Kasumi-1 (cell line): ENCODE results near the gene SLC25A12.
"Not testable (repeated sequence)": the region's sequence is repeated elsewhere in the genome, so short reads cannot be mapped to it uniquely, and the experiment has no call there.

Experiments used
- DNase-seq, 2 experiments: peaks; one replicate each; lab custom pipeline; 2025; lab: John Stamatoyannopoulos, UW

The SLC25A12 gene

GRCh38 chr2:171789956-171790355, 104.1 kb downstream of the SLC25A12 start:
- DNase-seq = no peak

- no peak for DNase-seq
These were observed 105.6 kb downstream of the SLC25A12 start for GRCh38 chr2:171788316-171788993.

DNA sequence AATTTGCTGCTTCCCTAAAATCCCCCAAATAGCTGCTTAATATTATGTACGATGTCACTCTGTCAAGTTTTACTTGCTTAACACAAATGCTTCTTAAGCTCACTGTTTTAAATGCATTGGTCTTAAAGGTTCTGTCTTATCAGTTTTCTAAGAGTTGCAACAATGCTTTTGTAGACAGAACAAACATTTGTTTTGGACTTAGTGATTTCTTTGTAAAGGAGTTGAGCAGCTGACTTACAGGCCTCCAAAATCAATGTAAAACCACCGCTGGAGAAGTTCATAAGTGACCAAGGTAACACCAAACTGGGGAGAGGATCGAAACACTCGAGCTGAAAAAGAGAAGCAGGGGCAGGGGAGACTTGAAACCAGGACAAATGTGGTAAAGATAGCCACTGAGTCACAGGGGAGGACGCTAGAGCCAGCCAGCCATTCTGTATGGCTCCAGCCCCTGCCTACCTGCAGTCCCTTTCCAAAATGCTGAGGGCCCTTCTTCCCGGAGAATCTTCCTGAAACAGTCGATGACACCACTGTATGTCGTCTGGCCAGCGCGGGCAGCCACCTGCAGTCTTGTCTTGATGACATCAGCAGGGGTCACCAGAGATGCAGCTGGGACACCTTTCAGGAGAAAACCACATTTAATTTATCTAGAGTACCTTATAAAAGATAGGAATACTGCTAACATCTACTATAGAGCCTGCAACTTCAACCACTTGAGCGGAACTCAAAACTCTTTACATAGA, 106.5 kb downstream of the SLC25A12 start:
- no peak for DNase-seq

- no peak for DNase-seq
These were observed 108.6 kb downstream of the SLC25A12 start for GRCh38 chr2:171785450-171785849.

- DNase-seq = no peak
These were observed 115.5 kb downstream of the SLC25A12 start for GRCh38 chr2:171778515-171778914.

DNA sequence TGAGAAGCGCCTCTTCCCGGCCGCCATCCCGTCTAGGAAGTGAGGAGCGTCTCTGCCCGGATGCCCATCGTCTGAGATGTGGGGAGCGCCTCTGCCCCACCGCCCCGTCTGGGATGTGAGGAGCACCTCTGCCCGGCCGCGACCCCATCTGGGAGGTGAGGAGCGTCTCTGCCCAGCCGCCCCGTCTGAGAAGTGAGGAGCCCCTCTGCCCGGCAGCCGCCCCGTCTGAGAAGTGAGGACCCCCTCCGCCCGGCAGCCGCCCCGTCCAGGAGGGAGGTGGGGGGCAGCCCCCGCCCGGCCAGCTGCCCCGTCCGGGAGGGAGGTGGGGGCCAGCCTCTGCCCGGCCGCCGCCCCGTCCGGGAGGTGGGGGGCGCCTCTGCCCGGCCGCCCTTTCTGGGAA, 119.5 kb downstream of the SLC25A12 start:
- not testable (repeated sequence) for DNase-seq

DNA sequence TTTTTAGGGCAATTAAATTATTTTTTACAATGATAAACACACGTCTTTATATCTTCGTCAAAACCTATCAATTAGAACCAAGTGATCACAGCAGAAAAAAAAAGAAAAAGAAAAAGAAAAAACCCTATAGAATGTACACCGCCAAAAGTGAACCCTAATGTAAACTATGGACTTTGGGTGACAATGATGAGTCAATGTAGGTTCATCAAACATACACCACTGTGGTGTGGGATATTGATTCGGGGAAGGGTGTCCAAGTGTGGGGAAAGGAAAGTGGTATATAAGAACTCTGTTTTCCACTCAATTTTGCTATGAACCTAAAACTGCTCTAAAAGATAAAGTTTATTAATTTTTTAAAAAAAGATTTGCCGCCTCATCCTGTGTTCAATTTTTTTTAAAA, 121.7 kb downstream of the SLC25A12 start:
- no peak for DNase-seq

DNA sequence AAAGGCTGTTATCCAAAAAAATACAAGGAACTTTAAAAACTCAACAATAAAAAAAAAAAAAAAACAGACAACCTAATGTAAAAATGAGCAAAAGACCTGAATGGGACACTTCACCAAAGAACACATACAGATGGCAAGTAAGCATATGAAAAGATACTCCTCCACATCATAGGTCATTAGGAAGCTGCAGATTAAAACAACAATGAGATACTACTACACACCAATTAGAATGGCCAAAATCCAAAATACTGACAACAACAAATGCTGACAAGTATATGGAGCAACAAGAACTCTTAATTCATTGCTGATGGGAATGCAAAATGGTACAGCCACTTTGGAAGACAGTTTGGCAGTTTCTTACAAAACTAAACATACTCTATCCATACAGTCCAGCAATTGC, 122.6 kb downstream of the SLC25A12 start:
- no peak for DNase-seq

DNA sequence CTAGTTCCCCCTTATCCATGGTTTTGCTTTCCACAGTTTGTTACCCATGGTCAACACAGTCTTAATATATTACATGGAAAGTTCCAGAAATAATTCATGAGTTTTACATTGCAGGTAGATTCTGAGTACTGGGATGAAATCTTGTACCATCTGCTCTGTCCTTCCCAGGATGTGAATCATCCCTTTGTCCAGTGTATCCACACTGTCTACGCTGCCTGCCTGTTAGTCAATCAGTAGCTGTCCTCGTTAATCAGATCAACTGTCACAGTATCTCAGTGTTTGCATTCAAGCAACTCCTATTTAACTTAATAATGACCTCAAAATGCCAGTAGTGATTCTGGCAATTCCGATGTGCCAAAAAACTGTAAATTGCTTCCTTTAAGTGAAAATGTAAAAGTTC, 130.4 kb downstream of the SLC25A12 start:
- DNase-seq = no peak

DNA sequence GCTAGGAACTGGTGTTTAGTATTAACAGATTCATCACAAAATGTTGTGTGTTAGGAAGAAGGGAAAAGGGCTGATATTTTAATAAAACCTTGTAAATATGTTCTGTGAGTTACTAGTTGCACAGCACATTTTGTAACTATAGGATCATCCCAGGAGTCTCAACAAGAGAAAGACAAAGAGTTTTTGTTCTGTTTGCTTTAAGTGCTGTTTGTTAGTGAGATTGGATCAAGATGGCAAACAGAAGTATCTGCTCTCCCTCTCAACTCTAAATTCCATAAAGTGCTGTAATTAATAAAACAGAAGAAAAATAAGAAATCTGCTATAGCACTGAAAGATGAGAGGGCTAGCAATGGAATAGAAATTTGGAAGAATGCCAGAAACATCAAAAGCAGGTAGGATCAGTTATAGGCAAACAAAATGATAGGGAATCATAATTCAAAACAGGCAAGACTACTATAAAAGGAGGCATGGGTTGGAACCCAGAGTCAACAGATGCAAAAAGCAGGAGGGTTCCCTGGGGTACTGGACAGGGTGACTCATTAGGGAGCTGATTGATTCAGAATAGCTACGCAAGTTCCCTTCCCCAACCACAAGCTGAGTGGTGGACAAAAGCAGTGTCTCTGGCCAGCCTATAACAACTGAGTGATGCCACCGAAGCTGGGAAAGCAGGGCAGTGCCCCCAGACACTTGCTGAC, 131.0 kb downstream of the SLC25A12 start:
- no peak for DNase-seq

DNA sequence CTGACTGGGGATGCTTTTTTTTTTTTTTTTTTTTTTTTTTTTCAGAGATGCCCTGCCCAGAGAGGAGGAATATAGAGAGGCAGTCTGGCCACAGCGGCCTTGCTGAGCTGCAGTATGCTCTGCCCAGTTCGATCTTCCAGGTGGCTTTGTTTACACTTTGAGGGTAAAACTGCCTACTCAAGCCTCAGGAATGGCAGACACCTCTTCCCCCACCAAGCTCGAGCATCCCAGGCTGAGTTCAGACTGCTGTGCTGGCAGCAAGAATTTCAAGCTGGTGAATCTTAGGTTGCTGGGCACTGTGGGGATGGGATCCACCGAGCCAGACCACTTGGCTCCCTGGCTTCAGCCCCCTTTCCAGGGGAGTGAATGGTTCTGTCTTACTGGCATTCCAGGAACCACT, 132.9 kb downstream of the SLC25A12 start:
- DNase-seq = not testable (repeated sequence)

DNA sequence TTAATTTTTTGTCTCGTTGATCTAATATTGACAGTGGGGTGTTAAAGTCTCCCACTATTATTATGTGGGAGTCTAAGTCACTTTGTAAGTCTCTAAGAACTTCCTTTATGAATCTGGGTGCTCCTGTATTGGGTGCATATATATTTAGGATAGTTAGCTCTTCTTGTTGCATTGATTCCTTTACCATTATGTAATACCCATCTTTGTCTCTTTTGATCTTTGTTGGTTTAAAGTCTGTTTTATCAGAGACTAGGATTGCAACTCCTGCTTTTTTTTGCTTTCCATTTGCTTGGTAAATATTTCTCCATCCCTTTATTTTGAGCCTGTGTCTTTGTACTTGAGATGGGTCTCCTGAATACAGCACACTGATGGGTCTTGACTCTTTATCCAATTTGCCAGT, 135.3 kb downstream of the SLC25A12 start:
- not testable (repeated sequence) for DNase-seq

DNA sequence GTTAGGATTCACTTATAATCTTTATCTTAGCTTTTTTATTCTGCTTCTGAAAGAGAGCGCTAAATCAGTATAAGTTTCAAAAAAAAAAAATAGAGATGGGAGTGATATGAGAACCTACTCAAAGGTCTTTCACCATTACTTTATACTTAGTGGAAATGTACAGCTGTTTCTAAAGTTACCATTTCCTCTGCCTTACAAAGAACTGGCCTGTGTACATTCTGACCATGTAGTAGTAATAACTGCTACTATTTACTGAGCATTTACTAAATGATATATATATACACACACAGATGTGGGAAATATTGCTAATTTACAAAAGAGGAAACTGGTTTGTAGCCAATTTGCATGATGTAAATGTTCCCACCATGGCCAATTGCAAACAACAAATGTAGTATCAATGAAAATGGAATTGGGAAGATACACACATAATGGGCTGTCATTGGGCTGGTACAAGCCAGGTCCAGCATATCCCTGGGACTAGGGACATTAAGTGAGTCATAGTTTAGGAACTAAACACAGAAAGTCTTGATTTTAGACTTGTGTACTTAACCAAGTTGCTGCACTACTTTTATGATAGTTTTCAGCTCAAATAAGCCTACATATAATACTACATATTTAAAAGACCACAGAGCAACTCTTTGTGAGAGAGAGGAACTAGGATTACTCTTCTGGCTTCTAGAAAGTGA, 139.6 kb downstream of the SLC25A12 start:
- no peak for DNase-seq

DNA sequence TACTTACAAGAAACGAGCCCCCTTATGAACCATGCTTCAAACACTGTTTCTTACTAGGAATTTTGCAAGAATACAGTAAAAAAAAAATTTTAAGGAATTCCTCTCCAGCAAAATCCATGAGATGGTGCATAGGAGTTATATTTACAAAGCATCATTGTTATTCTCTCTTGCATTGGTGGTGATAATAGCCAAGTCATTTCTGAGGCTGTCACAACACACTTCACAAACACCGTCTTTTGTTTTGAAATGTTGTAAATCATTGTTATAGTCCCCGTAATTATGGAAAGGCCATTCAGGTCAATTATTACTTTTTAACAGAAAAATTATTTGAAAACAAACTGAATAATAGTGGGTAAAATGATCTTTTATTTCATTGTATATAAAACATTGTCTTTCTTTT, 146.7 kb downstream of the SLC25A12 start:
- no peak for DNase-seq

DNA sequence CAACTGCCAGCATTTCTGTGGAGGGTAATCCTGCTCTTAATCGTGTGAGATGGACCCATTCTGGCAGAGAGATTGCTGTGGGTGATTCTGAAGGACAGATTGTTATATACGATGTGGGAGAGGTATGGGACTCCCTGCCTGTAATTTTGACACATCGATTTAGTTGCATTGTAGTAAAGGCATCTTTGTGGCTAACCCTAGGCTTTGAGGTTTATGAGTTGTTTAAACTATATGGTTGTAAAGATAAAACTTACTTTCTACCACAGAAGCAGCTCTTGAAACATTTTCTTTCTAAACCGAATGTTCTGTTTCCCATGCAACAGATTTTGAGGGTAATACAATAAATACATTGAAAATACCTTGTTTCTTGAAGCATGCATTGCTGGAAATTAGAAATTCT, 148.2 kb downstream of the SLC25A12 start:
- DNase-seq = no peak

DNA sequence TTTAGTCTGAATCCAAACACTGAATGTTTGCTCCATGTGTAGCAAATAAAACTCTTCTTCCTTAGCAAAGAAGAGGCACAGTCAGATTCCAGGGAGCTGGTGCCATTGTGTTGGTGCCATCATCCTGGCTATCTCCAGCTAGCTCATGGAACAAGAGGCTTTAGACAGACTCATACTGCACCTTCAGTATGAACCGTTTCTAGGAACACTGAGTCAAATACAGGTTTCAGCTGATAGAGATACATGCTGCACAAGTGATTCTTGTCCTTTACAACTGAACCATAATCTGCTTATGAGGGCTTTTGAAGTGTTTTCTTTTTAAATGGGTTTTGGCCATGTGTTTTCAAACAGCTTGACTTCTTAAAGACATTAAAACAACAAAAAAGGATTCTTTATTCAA, 148.9 kb downstream of the SLC25A12 start:
- DNase-seq = no peak

DNA sequence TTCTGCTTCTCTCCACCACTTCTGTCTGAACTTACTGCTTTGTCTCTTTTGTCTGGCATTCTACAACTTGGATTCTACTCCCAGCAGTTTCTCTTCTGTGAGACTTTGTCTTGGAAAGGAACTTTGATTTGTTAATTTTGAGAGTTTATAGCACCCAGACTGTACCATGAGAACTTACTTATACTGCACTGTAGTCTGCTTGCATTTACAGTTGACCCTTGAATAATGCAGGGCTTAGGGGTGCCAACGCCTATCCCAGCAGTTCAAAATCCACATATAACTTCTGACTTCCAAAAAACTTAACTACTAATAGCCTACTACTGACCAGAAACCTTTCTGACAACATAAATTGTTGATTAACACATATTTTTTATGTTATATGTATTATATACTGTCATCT, 151.3 kb downstream of the SLC25A12 start:
- no peak for DNase-seq

GRCh38 chr2:171741189-171741588, 152.9 kb downstream of the SLC25A12 start:
- DNase-seq = peak in 1 of 2 experiments; percentile 10

GRCh38 chr2:171735991-171736710, 157.9 kb downstream of the SLC25A12 start:
- DNase-seq = no peak
